Measurements from ENCODE around the gene KRT74. TPM values are rescaled to one million over a fixed set of nuclear protein-coding genes. Genes with fewer than 3 reads are reported as not detected.

Gene KRT74
- total RNA-seq, 1 experiment from 2014 or later, result not detected

GRCh38 chr12:52617403-52617785, 43.8 kb upstream of the KRT74 start:
- DNase-seq (ENCODE audit: low spot score) (no peak), ATAC-seq (no peak)
- Mint-ChIP-seq H3K27ac (no peak overlapping the region), H3K36me3 (no peaks in the 10 kb centered on the region), H3K4me1 (no peaks in the 10 kb centered on the region), H3K9me3 (no peaks in the 10 kb centered on the region), H3K27me3 (ENCODE audit: low read depth) (no peaks in the 10 kb centered on the region), H3K4me3 (no peak overlapping the region)
- TF ChIP-seq ZNF317 (CRISPR knock-in tag; IDR thresholded peaks at IDR 0.05; ENCODE audit: borderline replicate concordance, low read depth), result no peak
- no peak for TF ChIP-seq ZNF281 (CRISPR knock-in tag; IDR thresholded peaks at IDR 0.05)
- TF ChIP-seq ETV6 (CRISPR knock-in tag; IDR thresholded peaks at IDR 0.05), result no peak
- TF ChIP-seq MAX (CRISPR knock-in tag; IDR thresholded peaks at IDR 0.05), result no peak
- no peak for TF ChIP-seq NR3C1 (CRISPR knock-in tag; conservative IDR thresholded peaks at IDR 0.05; ENCODE audit: low read depth)
- no peak for TF ChIP-seq STAT6 (CRISPR knock-in tag; conservative IDR thresholded peaks at IDR 0.05; ENCODE audit: low read depth)
- TF ChIP-seq NFE2L1 (CRISPR knock-in tag; IDR thresholded peaks at IDR 0.05), result no peak
- no peak for TF ChIP-seq ZNF121 (CRISPR knock-in tag; IDR thresholded peaks at IDR 0.05)
- TF ChIP-seq ZBTB43 (CRISPR knock-in tag; IDR thresholded peaks at IDR 0.05), result no peak
- TF ChIP-seq CREB1 (CRISPR knock-in tag; IDR thresholded peaks at IDR 0.05), result no peak
- TF ChIP-seq ZNF219 (CRISPR knock-in tag; IDR thresholded peaks at IDR 0.05; ENCODE audit: borderline replicate concordance), result no peak
- TF ChIP-seq ATF3 (CRISPR knock-in tag; conservative IDR thresholded peaks at IDR 0.05), result no peak
- no peak for TF ChIP-seq FOXJ3 (CRISPR knock-in tag; IDR thresholded peaks at IDR 0.05; ENCODE audit: borderline replicate concordance)
- no peak for TF ChIP-seq HMGA2 (CRISPR knock-in tag; IDR thresholded peaks at IDR 0.05)
- no peak for TF ChIP-seq ZBTB21 (CRISPR knock-in tag; IDR thresholded peaks at IDR 0.05; ENCODE audit: borderline replicate concordance)
- TF ChIP-seq E2F1 (CRISPR knock-in tag; IDR thresholded peaks at IDR 0.05), result no peak
- TF ChIP-seq ATF1 (CRISPR knock-in tag; IDR thresholded peaks at IDR 0.05), result no peak
- ChIA-PET CTCF (interaction anchor here (0.9 to 2.4 kb wide), 4 partner anchors 248 to 497 kb away, joined by 4 to 7 read pairs (median 4); no protein-coding TSS in a partner anchor), POLR2A (no interaction called here)
